GM12878 (cell line): ENCODE results near the gene ADGRG1. TPM values are rescaled to one million over a fixed set of nuclear protein-coding genes. Genes with fewer than 3 reads are reported as not detected.

ENCODE experiments used
- ATAC-seq: fragments of 200-7000 bp; cut with Tn5 transposase; 3 replicates; pipeline ENCODE4 v1.9.1; 2020; ENCODE audit warnings: mild to moderate bottlenecking, moderate library complexity
- BruUV-seq: library from RNA; stranded (reverse); fragments of 400-500 nt; replicated peaks from 2 replicates; lab custom pipeline; 2021; lab: Mats Ljungman, UMichigan
- CTCF ChIA-PET: fragments of 300-600 bp; sonication (Branson Sonifier 250); formaldehyde crosslinking; extraction: SDS; loops from one replicate; lab custom pipeline; 2021; ENCODE audit warnings: inconsistent platforms; lab: Yijun Ruan, JAX
- POLR2A ChIA-PET: fragments of 350-600 bp; formaldehyde crosslinking; extraction: SDS; loops from one replicate; lab custom pipeline; 2021; ENCODE audit warnings: inconsistent platforms; lab: Charles Lee
- RAD21 ChIA-PET: fragments of 300-600 bp; sonication (Branson Sonifier 250); formaldehyde crosslinking; loops from one replicate; lab custom pipeline; 2023; ENCODE audit warnings: antibody characterized with exemption; ENCODE audit not compliant: unreplicated experiment; lab: Charles Lee
- SMC1A ChIA-PET: fragments of 300-600 bp; sonication (Branson Sonifier 250); formaldehyde crosslinking; loops from one replicate; lab custom pipeline; 2023; ENCODE audit not compliant: unreplicated experiment, uncharacterized antibody; lab: Charles Lee
- DNase-seq: peaks from one replicate; pipeline ENCODE4 v3.0.0-alpha.2; 2011; ENCODE audit warnings: low read depth, low spot score
- FAIRE-seq: peaks from 3 replicates; lab custom pipeline; 2011; peaks lifted over from hg19 to GRCh38; lab: Jason Lieb, UNC
- H2AFZ ChIP-seq: 2 replicates; pipeline ENCODE4 v1.6.0; 2011; ENCODE audit warnings: low read depth, low read length, control low read depth; ENCODE audit not compliant: control insufficient read depth
- H3K27ac ChIP-seq: 2 replicates; pipeline ENCODE4 v1.5.1; 2011; ENCODE audit warnings: control low read depth; ENCODE audit not compliant: control insufficient read depth, insufficient read depth
- H3K27me3 ChIP-seq, 2 experiments: replicated peaks in 1 of 2; 2 replicates each; pipeline versions ENCODE4 v1.6.0 to v1.6.1; 2011; ENCODE audit warnings: low read length in 1 of 2; ENCODE audit not compliant: control insufficient read depth in 2 of 2, insufficient read depth in 2 of 2
- H3K36me3 ChIP-seq, 2 experiments: 2 replicates each; pipeline ENCODE4 v1.5.1; 2011; ENCODE audit warnings: low read length in 1 of 2; ENCODE audit not compliant: control insufficient read depth in 2 of 2, insufficient read depth in 2 of 2
- H3K4me1 ChIP-seq: 2 replicates; pipeline ENCODE4 v1.6.1; 2011; ENCODE audit warnings: mild to moderate bottlenecking, low read length, moderate library complexity, mixed read lengths; ENCODE audit not compliant: control insufficient read depth, insufficient read depth
- H3K4me2 ChIP-seq: 2 replicates; pipeline ENCODE4 v1.6.0; 2011; ENCODE audit warnings: control low read depth; ENCODE audit not compliant: control insufficient read depth, insufficient read depth
- H3K4me3 ChIP-seq: fragments of 200-600 bp; sonication (generic); 2 replicates; pipeline ENCODE4 v1.5.1; 2016
- H3K79me2 ChIP-seq: 2 replicates; pipeline ENCODE4 v1.6.0; 2011; ENCODE audit warnings: low read length; ENCODE audit not compliant: control insufficient read depth, insufficient read depth
- H3K9ac ChIP-seq: 2 replicates; pipeline ENCODE4 v1.8.0; 2011; ENCODE audit warnings: low read length, control low read depth, mixed read lengths; ENCODE audit not compliant: control insufficient read depth, insufficient read depth
- H3K9me3 ChIP-seq: replicated peaks from 3 replicates; pipeline ENCODE4 v1.5.1; 2011; ENCODE audit warnings: mild to moderate bottlenecking, low read length; ENCODE audit not compliant: control insufficient read depth, insufficient read depth
- H4K20me1 ChIP-seq: 2 replicates; pipeline ENCODE4 v1.6.0; 2011; ENCODE audit not compliant: control insufficient read depth, insufficient read depth
- ATF2 ChIP-seq: IDR thresholded peaks from 2 replicates; pipeline ENCODE4 v1.6.1; 2012; ENCODE audit warnings: low read length, inconsistent platforms
- CHD2 ChIP-seq: IDR thresholded peaks from 2 replicates; pipeline ENCODE4 v1.6.1; 2011; ENCODE audit warnings: low read depth, low read length, improper control_type of control experiment, borderline replicate concordance
- ESRRA ChIP-seq: IDR thresholded peaks from 2 replicates; pipeline ENCODE4 v1.6.1; 2012; ENCODE audit warnings: mild to moderate bottlenecking, low read length, improper control_type of control experiment
- FOXM1 ChIP-seq: IDR thresholded peaks from 2 replicates; pipeline ENCODE4 v1.6.1; 2012; ENCODE audit warnings: low read depth, mild to moderate bottlenecking, inconsistent platforms, low read length, moderate library complexity
- GATAD2B ChIP-seq: fragments of 450-650 bp; conservative IDR thresholded peaks from 2 replicates; pipeline ENCODE4 v1.6.1; 2017; ENCODE audit warnings: low read depth, mild to moderate bottlenecking, moderate library complexity
- IRF3 ChIP-seq: fragments of 450-650 bp; IDR thresholded peaks from 2 replicates; pipeline ENCODE4 v1.6.1; 2014; ENCODE audit warnings: mild to moderate bottlenecking
- LARP7 ChIP-seq: fragments of 450-650 bp; IDR thresholded peaks from 2 replicates; pipeline ENCODE4 v1.6.1; 2017; ENCODE audit warnings: mild to moderate bottlenecking
- NFYA ChIP-seq: IDR thresholded peaks from 2 replicates; pipeline ENCODE4 v1.6.1; 2011; ENCODE audit warnings: low read depth, mild to moderate bottlenecking, low read length, improper control_type of control experiment, borderline replicate concordance
- PAX8 ChIP-seq: fragments of 450-650 bp; IDR thresholded peaks from 2 replicates; pipeline ENCODE4 v1.6.1; 2017; ENCODE audit warnings: mild to moderate bottlenecking, moderate library complexity
- POLR2AphosphoS2 ChIP-seq: IDR thresholded peaks from 2 replicates; pipeline ENCODE4 v1.6.1; 2011; ENCODE audit warnings: low read depth, mild to moderate bottlenecking, low read length, improper control_type of control experiment, moderate library complexity
- SIN3A ChIP-seq: IDR thresholded peaks from 2 replicates; pipeline ENCODE4 v1.6.1; 2012; ENCODE audit warnings: low read depth, low read length, improper control_type of control experiment
- SREBF2 ChIP-seq: IDR thresholded peaks from 2 replicates; pipeline ENCODE4 v1.6.1; 2012; ENCODE audit warnings: mild to moderate bottlenecking, low read length
- TCF12 ChIP-seq: IDR thresholded peaks from 2 replicates; pipeline ENCODE4 v1.6.1; 2011; ENCODE audit warnings: low read depth, mild to moderate bottlenecking, low read length
- ZBTB4 ChIP-seq: fragments of 450-650 bp; formaldehyde crosslinking; IDR thresholded peaks from 2 replicates; pipeline ENCODE4 v1.4.0; 2022; ENCODE audit warnings: mild to moderate bottlenecking, moderate library complexity
- WGBS: methylation state at CpG from one replicate; pipeline ENCODE4 v1.1.6; 2016; ENCODE audit warnings: low lambda C conversion rate; ENCODE audit not compliant: insufficient replicate concordance, insufficient coverage; ENCODE audit errors: missing lambda C conversion rate; 5-methylcytosine and 5-hydroxymethylcytosine counted together
- in situ Hi-C: fragments of 300-500 bp; cut with MboI; formaldehyde crosslinking; loops from 9 replicates; pipeline ENCODE4 v1.14.3; 2018; ENCODE audit warnings: mixed read lengths
- intact Hi-C: fragments of 100-400 bp; cut with micrococcal nuclease; formaldehyde crosslinking; loops from one replicate; pipeline ENCODE4 v1.14.2; 2022; ENCODE audit not compliant: unreplicated experiment
- polyA plus RNA-seq, 11 experiments: library from polyadenylated mRNA; depleted of rRNA in 4 of 11; unstranded in 6 of 11; stranded (reverse) in 5 of 11; fragments of >200 nt; fragmentation: Nextera tagmentation in 4 of 11; fragmentation: Illumina TruSeq in 1 of 11; extraction: Ambion mirVana in 4 of 11; extraction: Trizol in 1 of 11; gene quantifications; 1 replicate in 1 of 11; 2 replicates in 10 of 11; pipeline versions ENCODE4 v1.2.1 to v1.2.3, GENCODE V29; 2011 to 2016; ENCODE audit warnings: inconsistent platforms in 2 of 11, missing spikeins in 2 of 11, low read depth in 1 of 11
- total RNA-seq, 4 experiments: library from RNA; depleted of rRNA in 3 of 4; stranded (reverse); fragments of >200 nt in 3 of 4; fragmentation: Illumina TruSeq in 1 of 4; extraction: Trizol in 1 of 4; gene quantifications; 2 replicates each; pipeline versions ENCODE4 v1.2.1 to v1.2.3, GENCODE V29; 2013 to 2021

ADGRG1 gene
- total and polyA plus RNA-seq, 10 of the 15 experiments (the other 5 are each of a cell fraction or from before 2014, with no cell fraction given): 0.07 to 2.0 (median 0.75) TPM

GRCh38 chr16:57649846-57650245 is 21.4 kb downstream of the ADGRG1 start:
- Histone ChIP-seq H3K4me1 (peaks cover 19% of the 10 kb centered on the region), H3K4me3 (no peak overlapping the region)
- TF ChIP-seq SREBF2: no peak
- no peak for TF ChIP-seq FOXM1
- no peak for TF ChIP-seq GATAD2B
- TF ChIP-seq IRF3: no peak
- no peak for TF ChIP-seq TCF12
- TF ChIP-seq ZBTB4 (CRISPR knock-in tag): no peak
- no peak for TF ChIP-seq ATF2
- no peak for TF ChIP-seq PAX8
- no peak for TF ChIP-seq SIN3A
- TF ChIP-seq POLR2AphosphoS2: no peak
- no peak for TF ChIP-seq CHD2
- TF ChIP-seq NFYA: no peak
- TF ChIP-seq ESRRA: no peak
- no peak for TF ChIP-seq LARP7
- TF ChIP-seq, all 136 proteins: peak for 0
- in situ Hi-C loops: no loop called here
- ChIA-PET POLR2A (interaction anchor here (0.5 kb wide), 1 partner anchor 41 kb away, joined by 3 read pairs; no protein-coding TSS in a partner anchor), CTCF (interaction anchor here (0.6 to 8.1 kb wide), 17 partner anchors 8 to 356 kb away, joined by 3 to 210 read pairs (median 4); no protein-coding TSS in a partner anchor), RAD21 (interaction anchor here (1.1 to 6.0 kb wide), 7 partner anchors 39 to 107 kb away, joined by 3 to 88 read pairs (median 36); partner anchors contain the start of genes ADGRG5 and KATNB1), SMC1A (interaction anchor here (0.6 to 6.6 kb wide), 8 partner anchors 40 to 86 kb away, joined by 3 to 126 read pairs (median 20); partner anchors contain the start of gene KATNB1)
- no peaks in the 10 kb centered on the region for H3K27me3 ChIP-seq
- no peaks in the 10 kb centered on the region for H3K79me2 ChIP-seq
- no peak overlapping the region for H3K27ac ChIP-seq
- H3K4me2 ChIP-seq: no peak overlapping the region
- no peaks in the 10 kb centered on the region for H3K9me3 ChIP-seq
- DNase-seq (no peak), ATAC-seq (no peak), FAIRE-seq (no peak)
- no peak overlapping the region for H2AFZ ChIP-seq
- no peak overlapping the region for H3K9ac ChIP-seq
- H3K36me3 ChIP-seq: no peaks in the 10 kb centered on the region
- WGBS: 50% methylated on average over 7 of the region's 7 CpGs
- no TSS peak for BruUV-seq
- H4K20me1 ChIP-seq: no peaks in the 10 kb centered on the region
- intact Hi-C loops: loop anchor here (1.0 to 2.0 kb wide), 4 partner anchors 50 to 74 kb away; no protein-coding TSS in a partner anchor
